ENCODE data around the gene ADD3.

ADD3 gene

GRCh38 chr10:110067960-110068770 lies 60.4 kb downstream of the ADD3 start:
- peaks cover 32% of the 10 kb centered on the region for H3K4me1 ChIP-seq (ENCODE audit: control insufficient read depth, insufficient read depth, low read length)
- no peak overlapping the region for H3K27ac ChIP-seq (ENCODE audit: extremely low read depth, low read depth, low read length)
- H3K4me3 ChIP-seq (ENCODE audit: low read depth, low read length), result no peak overlapping the region
- no peaks in the 10 kb centered on the region for H3K36me3 ChIP-seq (ENCODE audit: control insufficient read depth in 2 of 2, insufficient read depth in 1 of 2, low read length in 2 of 2)
- CTCF ChIA-PET, result interaction anchor here (0.6 to 1.3 kb wide), 3 partner anchors 10 to 184 kb away, joined by 3 to 5 read pairs (median 3); no protein-coding TSS in a partner anchor
- no peaks in the 10 kb centered on the region for H3K9me3 ChIP-seq (ENCODE audit: control insufficient read depth, insufficient read depth, low read depth, low read length)
- POLR2A ChIA-PET, result interaction anchor here (1.2 kb wide), 1 partner anchor 60 kb away, joined by 3 read pairs; the partner anchor contains the start of gene ADD3
- TF ChIP-seq ZNF501 (tag by site-specific recombination; IDR thresholded peaks at IDR 0.05) (no peak), ZBTB1 (tag by site-specific recombination; IDR thresholded peaks at IDR 0.05) (no peak), ZBTB20 (tag by site-specific recombination; IDR thresholded peaks at IDR 0.05) (peak; percentile 50; the same call in 1 of the 2 replicates), ZBTB7A (tag by site-specific recombination; IDR thresholded peaks at IDR 0.05; ENCODE audit: low read depth) (no peak), WT1 (tag by site-specific recombination; IDR thresholded peaks at IDR 0.05) (no peak; the same call in 1 of the 2 replicates), INSM2 (tag by site-specific recombination; IDR thresholded peaks at IDR 0.05) (no peak), ZNF645 (tag by site-specific recombination; IDR thresholded peaks at IDR 0.05) (no peak), PRDM1 (tag by site-specific recombination; IDR thresholded peaks at IDR 0.05) (peak; percentile 77), KLF9 (tag by site-specific recombination; IDR thresholded peaks at IDR 0.05; ENCODE audit: low read depth) (peak; percentile 65), ZNF335 (tag by site-specific recombination; conservative IDR thresholded peaks at IDR 0.05) (no peak), ZSCAN4 (tag by site-specific recombination; IDR thresholded peaks at IDR 0.05) (no peak), KLF16 (tag by site-specific recombination; IDR thresholded peaks at IDR 0.05) (no peak), TRIM28 (IDR thresholded peaks at IDR 0.05; ENCODE audit: borderline replicate concordance, low read length) (no peak), ZBTB8A (tag by site-specific recombination; IDR thresholded peaks at IDR 0.05) (no peak), MZF1 (tag by site-specific recombination; IDR thresholded peaks at IDR 0.05; ENCODE audit: borderline replicate concordance) (peak; percentile 94), HOXC10 (CRISPR knock-in tag; IDR thresholded peaks at IDR 0.05) (no peak), ZNF768 (tag by site-specific recombination; IDR thresholded peaks at IDR 0.05) (no peak), ZFP3 (tag by site-specific recombination; IDR thresholded peaks at IDR 0.05; ENCODE audit: low read depth) (no peak), SP2 (tag by site-specific recombination; IDR thresholded peaks at IDR 0.05) (peak; percentile 39), ZNF341 (tag by site-specific recombination; IDR thresholded peaks at IDR 0.05; ENCODE audit: low read depth) (peak; percentile 91)
- TF ChIP-seq, protein P1, sequence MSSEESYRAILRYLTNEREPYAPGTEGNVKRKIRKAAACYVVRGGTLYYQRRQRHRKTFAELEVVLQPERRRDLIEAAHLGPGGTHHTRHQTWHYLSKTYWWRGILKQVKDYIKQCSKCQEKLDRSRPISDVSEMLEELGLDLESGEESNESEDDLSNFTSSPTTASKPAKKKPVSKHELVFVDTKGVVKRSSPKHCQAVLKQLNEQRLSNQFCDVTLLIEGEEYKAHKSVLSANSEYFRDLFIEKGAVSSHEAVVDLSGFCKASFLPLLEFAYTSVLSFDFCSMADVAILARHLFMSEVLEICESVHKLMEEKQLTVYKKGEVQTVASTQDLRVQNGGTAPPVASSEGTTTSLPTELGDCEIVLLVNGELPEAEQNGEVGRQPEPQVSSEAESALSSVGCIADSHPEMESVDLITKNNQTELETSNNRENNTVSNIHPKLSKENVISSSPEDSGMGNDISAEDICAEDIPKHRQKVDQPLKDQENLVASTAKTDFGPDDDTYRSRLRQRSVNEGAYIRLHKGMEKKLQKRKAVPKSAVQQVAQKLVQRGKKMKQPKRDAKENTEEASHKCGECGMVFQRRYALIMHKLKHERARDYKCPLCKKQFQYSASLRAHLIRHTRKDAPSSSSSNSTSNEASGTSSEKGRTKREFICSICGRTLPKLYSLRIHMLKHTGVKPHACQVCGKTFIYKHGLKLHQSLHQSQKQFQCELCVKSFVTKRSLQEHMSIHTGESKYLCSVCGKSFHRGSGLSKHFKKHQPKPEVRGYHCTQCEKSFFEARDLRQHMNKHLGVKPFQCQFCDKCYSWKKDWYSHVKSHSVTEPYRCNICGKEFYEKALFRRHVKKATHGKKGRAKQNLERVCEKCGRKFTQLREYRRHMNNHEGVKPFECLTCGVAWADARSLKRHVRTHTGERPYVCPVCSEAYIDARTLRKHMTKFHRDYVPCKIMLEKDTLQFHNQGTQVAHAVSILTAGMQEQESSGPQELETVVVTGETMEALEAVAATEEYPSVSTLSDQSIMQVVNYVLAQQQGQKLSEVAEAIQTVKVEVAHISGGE (tag by site-specific recombination; conservative IDR thresholded peaks at IDR 0.05; ENCODE audit: low read depth), result no peak
- TF ChIP-seq, protein P2, sequence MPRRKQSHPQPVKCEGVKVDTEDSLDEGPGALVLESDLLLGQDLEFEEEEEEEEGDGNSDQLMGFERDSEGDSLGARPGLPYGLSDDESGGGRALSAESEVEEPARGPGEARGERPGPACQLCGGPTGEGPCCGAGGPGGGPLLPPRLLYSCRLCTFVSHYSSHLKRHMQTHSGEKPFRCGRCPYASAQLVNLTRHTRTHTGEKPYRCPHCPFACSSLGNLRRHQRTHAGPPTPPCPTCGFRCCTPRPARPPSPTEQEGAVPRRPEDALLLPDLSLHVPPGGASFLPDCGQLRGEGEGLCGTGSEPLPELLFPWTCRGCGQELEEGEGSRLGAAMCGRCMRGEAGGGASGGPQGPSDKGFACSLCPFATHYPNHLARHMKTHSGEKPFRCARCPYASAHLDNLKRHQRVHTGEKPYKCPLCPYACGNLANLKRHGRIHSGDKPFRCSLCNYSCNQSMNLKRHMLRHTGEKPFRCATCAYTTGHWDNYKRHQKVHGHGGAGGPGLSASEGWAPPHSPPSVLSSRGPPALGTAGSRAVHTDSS (tag by site-specific recombination; IDR thresholded peaks at IDR 0.05), result no peak
- TF ChIP-seq, protein P3, sequence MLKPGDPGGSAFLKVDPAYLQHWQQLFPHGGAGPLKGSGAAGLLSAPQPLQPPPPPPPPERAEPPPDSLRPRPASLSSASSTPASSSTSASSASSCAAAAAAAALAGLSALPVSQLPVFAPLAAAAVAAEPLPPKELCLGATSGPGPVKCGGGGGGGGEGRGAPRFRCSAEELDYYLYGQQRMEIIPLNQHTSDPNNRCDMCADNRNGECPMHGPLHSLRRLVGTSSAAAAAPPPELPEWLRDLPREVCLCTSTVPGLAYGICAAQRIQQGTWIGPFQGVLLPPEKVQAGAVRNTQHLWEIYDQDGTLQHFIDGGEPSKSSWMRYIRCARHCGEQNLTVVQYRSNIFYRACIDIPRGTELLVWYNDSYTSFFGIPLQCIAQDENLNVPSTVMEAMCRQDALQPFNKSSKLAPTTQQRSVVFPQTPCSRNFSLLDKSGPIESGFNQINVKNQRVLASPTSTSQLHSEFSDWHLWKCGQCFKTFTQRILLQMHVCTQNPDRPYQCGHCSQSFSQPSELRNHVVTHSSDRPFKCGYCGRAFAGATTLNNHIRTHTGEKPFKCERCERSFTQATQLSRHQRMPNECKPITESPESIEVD (tag by site-specific recombination; IDR thresholded peaks at IDR 0.05), result peak; percentile 17; the same call in 1 of the 2 replicates
- TF ChIP-seq, protein P4, sequence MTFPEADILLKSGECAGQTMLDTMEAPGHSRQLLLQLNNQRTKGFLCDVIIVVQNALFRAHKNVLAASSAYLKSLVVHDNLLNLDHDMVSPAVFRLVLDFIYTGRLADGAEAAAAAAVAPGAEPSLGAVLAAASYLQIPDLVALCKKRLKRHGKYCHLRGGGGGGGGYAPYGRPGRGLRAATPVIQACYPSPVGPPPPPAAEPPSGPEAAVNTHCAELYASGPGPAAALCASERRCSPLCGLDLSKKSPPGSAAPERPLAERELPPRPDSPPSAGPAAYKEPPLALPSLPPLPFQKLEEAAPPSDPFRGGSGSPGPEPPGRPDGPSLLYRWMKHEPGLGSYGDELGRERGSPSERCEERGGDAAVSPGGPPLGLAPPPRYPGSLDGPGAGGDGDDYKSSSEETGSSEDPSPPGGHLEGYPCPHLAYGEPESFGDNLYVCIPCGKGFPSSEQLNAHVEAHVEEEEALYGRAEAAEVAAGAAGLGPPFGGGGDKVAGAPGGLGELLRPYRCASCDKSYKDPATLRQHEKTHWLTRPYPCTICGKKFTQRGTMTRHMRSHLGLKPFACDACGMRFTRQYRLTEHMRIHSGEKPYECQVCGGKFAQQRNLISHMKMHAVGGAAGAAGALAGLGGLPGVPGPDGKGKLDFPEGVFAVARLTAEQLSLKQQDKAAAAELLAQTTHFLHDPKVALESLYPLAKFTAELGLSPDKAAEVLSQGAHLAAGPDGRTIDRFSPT (tag by site-specific recombination; IDR thresholded peaks at IDR 0.05), result no peak

Data from HEK293 (cell line).